ENCODE measurements around the gene LRRC8A.
"Not testable (repeated sequence)": the region's sequence is repeated elsewhere in the genome, so short reads cannot be mapped to it uniquely, and the experiment has no call there.

LRRC8A gene

DNA sequence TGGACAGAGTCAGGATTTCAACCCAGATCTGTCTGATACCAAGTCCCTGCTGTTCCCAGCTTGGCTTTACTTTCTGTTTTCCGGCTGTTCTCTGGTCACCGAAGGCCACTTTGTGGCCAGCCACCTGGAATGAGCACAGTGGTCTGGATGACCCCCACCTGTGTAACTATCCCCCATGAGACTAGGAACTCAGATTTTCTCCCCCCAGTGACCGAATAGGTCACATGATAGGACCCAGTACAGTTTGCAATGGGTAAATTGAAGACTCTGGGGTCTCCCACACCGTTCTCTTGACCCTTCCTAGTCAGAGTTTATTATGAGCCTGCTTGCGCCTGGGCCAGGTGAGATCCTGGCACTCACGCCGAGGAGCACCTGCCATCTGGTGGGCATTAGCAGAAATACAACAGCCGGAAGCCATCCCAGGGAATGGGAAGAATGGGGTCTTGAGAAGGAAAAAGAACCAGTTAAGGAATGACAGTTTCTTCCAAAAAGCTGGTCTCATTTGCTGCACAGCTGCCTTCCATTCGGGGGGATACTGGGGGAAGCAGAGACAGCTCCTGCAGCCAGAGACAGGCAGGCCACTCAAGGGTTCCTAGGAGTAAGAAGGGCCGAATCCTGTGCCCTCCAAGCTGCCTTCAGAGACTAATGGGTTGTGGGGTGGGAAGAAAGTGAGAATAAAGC, 45.9 kb downstream of the LRRC8A start:
- TF ChIP-seq JUND (IDR thresholded peaks at IDR 0.05; ENCODE audit: low read depth): no peak
- peak; percentile 71 to 81 for DNase-seq (ENCODE audit: low read depth in 1 of 2, low spot score in 1 of 2)
- in situ Hi-C loops (cut with HindIII; ENCODE audit: low pct_unique_long_range_greater_than_20kb, low sequenced_read_pairs): no loop called here

DNA sequence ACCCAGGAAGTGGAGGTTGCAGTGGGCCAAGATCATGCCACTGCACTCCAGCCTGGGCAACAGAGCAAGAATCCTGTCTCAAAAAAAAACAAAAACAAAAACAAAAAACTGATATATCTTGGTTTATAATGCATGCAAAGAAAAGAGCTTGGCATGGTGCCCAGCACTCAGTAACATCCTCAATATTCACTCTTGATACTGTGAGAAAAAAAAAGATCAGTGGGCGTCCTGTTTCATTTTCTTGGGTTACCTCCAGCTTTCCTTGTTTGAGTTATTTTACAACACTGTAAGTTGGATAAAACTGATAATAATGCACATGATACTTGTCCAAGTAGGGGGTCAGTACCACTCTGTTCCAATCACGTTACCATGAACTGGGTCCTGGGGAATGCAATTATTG, 46.7 kb downstream of the LRRC8A start:
- no peak for DNase-seq (ENCODE audit: low read depth in 1 of 2, low spot score in 1 of 2)
- in situ Hi-C loops (cut with HindIII; ENCODE audit: low pct_unique_long_range_greater_than_20kb, low sequenced_read_pairs): no loop called here
- no peak for TF ChIP-seq JUND (IDR thresholded peaks at IDR 0.05; ENCODE audit: low read depth)

DNA sequence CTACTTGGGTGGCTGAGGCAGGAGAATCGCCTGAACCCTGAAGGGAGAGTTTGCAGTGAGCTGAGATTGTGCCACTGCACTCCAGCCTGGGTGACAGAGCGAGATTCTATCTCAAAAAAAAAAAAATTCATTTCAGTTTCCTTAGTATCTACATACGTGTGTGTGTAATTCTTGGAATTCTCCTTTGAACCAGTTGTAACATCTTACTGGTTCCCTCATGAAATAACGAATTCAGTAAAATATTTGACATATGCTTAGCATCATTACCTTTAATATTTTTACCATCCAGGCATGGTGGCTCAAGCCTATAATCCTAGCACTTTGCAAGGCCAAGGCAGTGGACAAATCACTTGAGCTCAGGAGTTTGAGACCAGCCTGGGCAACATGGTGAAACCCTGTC, 47.6 kb downstream of the LRRC8A start:
- no peak for TF ChIP-seq JUND (IDR thresholded peaks at IDR 0.05; ENCODE audit: low read depth)
- in situ Hi-C loops (cut with HindIII; ENCODE audit: low pct_unique_long_range_greater_than_20kb, low sequenced_read_pairs): no loop called here
- no peak for DNase-seq (ENCODE audit: low read depth in 1 of 2, low spot score in 1 of 2)

DNA sequence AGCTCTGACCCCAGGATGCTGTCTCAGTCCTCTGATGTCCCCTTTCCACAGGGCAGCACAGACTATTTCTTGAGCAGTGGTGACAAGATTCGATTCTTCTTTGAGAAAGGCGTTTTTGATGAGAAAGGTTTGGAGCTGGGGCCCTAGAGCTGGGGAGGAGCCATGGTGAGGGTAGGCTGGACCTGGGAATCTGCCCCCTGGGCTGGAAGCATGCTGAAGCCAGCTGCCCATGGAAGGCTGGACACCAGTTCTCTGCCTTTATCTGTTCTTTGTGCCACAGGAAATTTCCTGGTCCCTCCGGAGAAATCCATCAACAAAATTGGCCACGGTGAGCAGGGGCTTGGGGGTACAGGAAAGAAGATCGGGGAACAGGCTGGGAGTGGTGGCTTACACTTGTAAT, 51.8 kb downstream of the LRRC8A start:
- TF ChIP-seq JUND (IDR thresholded peaks at IDR 0.05; ENCODE audit: low read depth): no peak
- in situ Hi-C loops (cut with HindIII; ENCODE audit: low pct_unique_long_range_greater_than_20kb, low sequenced_read_pairs): no loop called here
- no peak for DNase-seq (ENCODE audit: low read depth in 1 of 2, low spot score in 1 of 2)

DNA sequence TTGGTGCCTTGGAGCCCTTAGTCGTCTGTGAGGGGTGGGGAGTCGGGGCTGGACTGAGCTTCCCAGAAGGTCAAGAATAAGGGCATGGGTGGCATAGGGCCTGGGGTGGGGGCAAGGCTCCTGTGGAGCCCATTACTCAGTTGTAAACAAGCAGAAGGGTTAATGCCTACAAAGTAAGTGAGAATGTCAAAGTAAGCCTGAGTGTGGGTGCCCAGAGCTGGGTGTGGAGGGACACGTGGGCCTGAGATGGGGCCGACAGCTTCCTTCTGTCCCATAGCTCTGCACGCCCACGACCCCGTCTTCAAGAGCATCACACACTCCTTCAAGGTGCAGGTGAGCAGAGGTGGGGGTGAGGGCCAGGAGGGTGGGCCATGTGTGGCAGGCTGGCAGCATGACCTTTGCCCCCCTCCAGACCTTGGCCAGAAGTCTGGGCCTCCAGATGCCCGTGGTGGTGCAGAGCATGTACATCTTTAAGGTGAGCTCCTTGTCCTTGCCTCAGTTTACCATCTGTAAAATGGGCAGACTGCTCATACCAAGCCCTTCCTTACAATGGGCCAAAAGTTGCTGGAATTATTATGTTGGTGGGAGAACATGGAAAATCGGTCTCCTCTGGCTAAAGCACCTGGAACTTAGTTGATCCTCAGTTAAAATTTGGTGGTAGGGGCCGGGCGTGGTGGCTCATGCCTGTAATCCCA, 54.4 kb downstream of the LRRC8A start:
- in situ Hi-C loops (cut with HindIII; ENCODE audit: low pct_unique_long_range_greater_than_20kb, low sequenced_read_pairs): no loop called here
- no peak for TF ChIP-seq JUND (IDR thresholded peaks at IDR 0.05; ENCODE audit: low read depth)
- DNase-seq (ENCODE audit: low read depth in 1 of 2, low spot score in 1 of 2): no peak

DNA sequence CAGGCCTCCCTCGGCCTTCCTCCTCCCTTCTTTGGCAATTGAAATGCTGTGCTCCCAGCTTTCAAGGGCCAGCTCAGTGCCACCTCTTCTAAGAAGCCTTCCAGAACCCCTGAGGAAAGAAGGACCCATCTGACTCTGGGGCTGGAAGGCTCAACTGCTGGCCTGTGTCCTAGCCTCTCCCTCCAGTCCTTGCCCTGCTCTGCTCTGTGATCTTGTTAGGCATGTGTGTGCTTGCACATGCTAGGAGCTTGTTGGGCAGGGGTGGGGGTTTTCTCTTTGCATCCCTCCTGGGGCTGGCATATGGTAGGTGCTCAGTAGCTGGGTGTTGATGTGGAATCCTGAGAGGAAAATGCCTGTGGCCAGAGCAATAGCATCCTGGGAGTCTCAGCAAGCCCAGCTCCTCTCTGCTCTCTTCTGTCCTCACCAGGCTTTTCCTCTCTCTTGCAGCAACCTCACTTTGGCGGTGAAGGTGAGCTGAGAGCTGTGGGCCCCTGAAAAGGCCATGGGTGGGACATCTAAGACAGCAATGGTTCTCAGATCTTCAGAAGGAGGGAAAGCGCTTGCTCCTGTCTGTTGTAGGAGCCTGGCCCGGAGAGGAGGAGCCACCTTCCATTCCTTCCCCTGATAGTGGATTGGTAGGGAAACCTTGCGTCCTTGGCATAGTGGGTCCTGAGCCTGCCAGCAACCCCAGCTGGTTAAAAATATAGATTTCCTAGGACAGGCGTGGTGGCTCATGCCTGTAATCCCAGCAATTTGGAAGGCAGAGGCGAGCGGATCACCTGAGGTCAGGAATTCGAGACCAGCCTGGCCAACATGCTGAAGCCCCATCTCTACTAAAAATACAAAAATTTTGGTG, 55.6 kb downstream of the LRRC8A start:
- no peak for DNase-seq (ENCODE audit: low read depth in 1 of 2, low spot score in 1 of 2)
- no peak for TF ChIP-seq JUND (IDR thresholded peaks at IDR 0.05; ENCODE audit: low read depth)
- in situ Hi-C loops (cut with HindIII; ENCODE audit: low pct_unique_long_range_greater_than_20kb, low sequenced_read_pairs): no loop called here

DNA sequence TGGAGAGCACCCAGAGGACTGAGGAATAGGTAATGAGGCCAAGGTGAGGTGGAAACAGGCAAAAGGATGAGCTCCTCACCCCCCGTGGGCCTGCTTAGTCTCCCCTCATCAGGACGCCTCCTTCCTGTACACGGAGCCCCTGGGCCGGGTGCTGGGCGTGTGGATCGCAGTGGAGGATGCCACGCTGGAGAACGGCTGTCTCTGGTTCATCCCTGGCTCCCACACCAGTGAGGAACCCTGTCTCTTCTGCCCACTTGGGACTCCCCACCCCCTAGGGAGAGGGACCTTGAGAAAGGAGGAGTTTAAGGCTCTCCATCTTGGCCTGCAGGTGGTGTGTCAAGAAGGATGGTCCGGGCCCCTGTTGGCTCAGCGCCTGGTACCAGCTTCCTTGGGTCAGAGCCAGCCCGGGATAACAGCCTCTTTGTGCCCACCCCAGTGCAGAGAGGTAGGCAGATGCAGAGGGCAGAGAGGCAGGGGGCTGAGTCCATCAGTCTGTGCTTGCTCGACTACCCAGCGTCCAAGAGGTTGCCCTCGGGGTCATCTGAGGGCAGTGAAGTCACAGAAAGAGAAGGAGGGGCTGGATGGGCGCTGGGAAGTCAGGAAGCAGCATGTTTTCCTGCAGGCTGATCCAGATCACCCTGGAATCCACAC, 58.5 kb downstream of the LRRC8A start:
- DNase-seq (ENCODE audit: low read depth in 1 of 2, low spot score in 1 of 2): no peak
- in situ Hi-C loops (cut with HindIII; ENCODE audit: low pct_unique_long_range_greater_than_20kb, low sequenced_read_pairs): no loop called here
- no peak for TF ChIP-seq JUND (IDR thresholded peaks at IDR 0.05; ENCODE audit: low read depth)

DNA sequence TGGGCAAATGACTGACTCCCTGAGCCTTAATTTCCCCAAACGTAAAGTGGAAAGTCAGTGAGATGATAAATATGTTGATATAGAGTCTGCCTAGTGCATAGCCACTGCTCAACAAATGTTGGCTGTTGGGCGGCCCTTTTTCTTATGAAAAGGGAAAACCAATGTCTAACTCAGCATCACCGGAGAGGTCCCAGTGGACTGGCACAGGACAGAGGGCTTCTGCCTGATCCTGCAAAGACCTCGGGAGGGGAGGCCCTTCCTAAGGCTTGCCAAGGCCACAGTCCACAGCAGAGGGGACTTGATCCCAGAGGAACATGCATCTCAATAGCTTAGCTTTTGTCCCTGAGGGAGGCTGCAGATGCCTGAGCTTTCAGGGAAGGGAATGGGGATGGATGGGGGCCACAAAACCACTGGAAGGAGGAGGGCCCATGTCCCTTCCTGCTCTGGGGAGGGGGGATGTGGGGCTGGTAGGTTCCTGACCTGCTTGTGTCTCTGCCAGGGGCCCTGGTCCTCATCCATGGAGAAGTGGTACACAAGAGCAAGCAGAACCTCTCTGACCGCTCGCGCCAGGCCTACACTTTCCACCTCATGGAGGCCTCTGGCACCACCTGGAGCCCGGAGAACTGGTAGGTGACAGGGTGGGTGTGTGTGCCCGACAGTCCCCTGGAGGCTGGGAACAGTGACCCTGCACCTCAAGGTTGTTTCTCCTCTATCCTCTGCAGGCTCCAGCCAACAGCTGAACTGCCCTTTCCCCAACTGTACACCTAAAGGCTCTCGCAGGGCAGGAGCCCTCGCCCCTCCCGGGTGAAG, 59.2 kb downstream of the LRRC8A start:
- no peak for TF ChIP-seq JUND (IDR thresholded peaks at IDR 0.05; ENCODE audit: low read depth)
- in situ Hi-C loops (cut with HindIII; ENCODE audit: low pct_unique_long_range_greater_than_20kb, low sequenced_read_pairs): no loop called here
- no peak for DNase-seq (ENCODE audit: low read depth in 1 of 2, low spot score in 1 of 2)

- in situ Hi-C loops (cut with HindIII; ENCODE audit: low pct_unique_long_range_greater_than_20kb, low sequenced_read_pairs): no loop called here
- no peak for TF ChIP-seq JUND (IDR thresholded peaks at IDR 0.05; ENCODE audit: low read depth)
Observed at GRCh38 chr9:128943832-128944620, 62.1 kb downstream of the LRRC8A start.

GRCh38 chr9:128944966-128945365, 63.0 kb downstream of the LRRC8A start:
- DNase-seq (ENCODE audit: low read depth in 1 of 2, low spot score in 1 of 2); in situ Hi-C loops (cut with HindIII; ENCODE audit: low pct_unique_long_range_greater_than_20kb, low sequenced_read_pairs): not testable (repeated sequence)

More at GRCh38 chr9:128943832-128944620, 62.1 kb downstream of the LRRC8A start:
- no peak for DNase-seq (ENCODE audit: low read depth in 1 of 2, low spot score in 1 of 2)

DNA sequence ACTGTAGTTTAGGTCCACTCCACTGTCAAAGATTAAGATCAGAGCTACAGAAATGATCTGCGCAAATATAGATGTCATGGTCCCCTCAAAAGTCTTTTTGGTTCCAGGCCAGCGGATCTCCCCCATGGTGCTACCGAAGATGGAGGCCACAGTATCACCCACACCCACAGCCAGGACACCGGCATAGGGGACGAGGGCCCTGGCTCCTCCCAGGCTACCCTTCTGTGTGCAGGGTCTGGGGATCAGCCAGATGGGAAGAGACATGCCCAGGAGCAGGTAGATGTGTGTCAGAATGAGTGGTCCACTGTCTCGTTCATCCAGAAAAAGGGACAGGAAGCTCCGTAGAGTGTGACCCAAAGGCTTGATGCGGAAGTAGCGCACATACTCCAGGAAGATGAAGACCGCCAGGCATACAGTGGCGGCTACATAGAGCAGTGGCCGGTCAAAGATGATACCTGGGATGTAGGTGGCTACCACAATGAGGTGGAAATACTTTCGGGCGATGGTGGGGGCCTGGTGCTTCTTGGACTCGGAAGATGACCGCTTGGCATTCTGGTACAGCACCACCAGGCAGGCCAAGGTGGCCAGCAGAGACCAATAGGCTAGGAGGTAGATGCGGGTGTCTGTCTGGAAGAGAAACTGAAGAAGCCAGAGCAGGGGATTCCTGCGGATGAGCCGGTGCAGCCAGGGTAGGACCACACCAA, 64.0 kb downstream of the LRRC8A start:
- in situ Hi-C loops (cut with HindIII; ENCODE audit: low pct_unique_long_range_greater_than_20kb, low sequenced_read_pairs): no loop called here
- no peak for DNase-seq (ENCODE audit: low read depth in 1 of 2, low spot score in 1 of 2)
- TF ChIP-seq JUND (IDR thresholded peaks at IDR 0.05; ENCODE audit: low read depth): no peak

Measured in T47D (cell line).